Measurements from ENCODE around the gene NEAT1. TPM values are rescaled to one million over a fixed set of nuclear protein-coding genes. Genes with fewer than 3 reads are reported as not detected.

NEAT1 gene
- total RNA-seq, 6 donors from 2014 or later: 245 to 3,084 (median 1,019) TPM

DNA sequence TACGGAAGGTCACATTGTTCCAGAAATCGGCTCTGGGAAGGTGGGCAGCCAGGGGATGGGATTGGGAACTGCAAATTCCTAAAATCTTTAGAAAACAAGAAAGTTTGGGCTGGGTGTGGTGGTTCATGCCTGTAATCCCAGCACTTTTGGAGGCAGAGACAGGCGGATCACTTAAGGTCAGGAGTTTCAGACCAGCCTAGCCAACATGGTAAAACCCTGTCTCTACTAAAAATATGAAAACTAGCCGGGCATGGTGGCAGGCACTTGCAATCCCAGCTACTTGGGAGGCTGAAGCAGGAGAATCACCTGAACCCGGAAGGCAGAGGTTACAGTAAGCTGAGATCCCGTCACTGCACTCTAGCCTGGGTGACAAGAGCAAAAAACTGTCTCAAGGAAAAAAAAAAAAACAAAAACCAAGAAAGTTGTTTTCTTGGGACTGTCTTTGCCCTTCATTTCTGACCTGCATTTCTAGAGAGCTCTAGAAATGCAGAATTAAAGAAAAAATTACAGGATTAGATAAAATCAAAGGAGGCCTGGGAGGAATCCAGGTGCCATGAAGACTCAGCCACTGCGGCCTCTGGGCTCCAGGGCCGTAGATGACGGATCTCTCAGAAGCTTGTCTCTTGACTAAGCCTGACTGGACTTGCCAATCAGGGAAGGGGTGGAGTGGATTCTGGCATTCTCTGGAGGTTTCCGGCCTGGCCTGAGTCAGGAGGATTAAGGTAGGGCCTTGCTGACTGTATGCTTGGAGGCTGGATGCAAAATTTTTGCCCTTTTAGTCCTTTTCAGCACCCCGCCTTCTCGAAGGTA lies 71.0 kb downstream of the NEAT1 start:
- ATAC-seq (ENCODE audit: low FRiP score in 2 of 2) (peak; percentile 20 to 32), DNase-seq (peak in 1 of 2 donors; percentile 91)
- TF ChIP-seq EP300 (IDR thresholded peaks at IDR 0.05) (peak in 2 of 4 donors; percentile 39 to 87), POLR2AphosphoS5 (IDR thresholded peaks at IDR 0.05) (peak; percentile 80 to 91), POLR2A (IDR thresholded peaks at IDR 0.05) (peak in 3 of 4 donors; percentile 26 to 68 (median 41))
- TF ChIP-seq, protein P1, sequence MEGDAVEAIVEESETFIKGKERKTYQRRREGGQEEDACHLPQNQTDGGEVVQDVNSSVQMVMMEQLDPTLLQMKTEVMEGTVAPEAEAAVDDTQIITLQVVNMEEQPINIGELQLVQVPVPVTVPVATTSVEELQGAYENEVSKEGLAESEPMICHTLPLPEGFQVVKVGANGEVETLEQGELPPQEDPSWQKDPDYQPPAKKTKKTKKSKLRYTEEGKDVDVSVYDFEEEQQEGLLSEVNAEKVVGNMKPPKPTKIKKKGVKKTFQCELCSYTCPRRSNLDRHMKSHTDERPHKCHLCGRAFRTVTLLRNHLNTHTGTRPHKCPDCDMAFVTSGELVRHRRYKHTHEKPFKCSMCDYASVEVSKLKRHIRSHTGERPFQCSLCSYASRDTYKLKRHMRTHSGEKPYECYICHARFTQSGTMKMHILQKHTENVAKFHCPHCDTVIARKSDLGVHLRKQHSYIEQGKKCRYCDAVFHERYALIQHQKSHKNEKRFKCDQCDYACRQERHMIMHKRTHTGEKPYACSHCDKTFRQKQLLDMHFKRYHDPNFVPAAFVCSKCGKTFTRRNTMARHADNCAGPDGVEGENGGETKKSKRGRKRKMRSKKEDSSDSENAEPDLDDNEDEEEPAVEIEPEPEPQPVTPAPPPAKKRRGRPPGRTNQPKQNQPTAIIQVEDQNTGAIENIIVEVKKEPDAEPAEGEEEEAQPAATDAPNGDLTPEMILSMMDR (IDR thresholded peaks at IDR 0.05): no peak
- Histone ChIP-seq H3K27me3 (no peaks in the 10 kb centered on the region), H3K36me3 (no peaks in the 10 kb centered on the region), H3K4me1 (peaks cover 82 to 85% (median 83%) of the 10 kb centered on the region in 4 donors), H3K9me3 (no peaks in the 10 kb centered on the region), H3K4me3 (no peak overlapping the region), H3K27ac (peak overlapping the region; percentile 90 to 99 (median 96))
- WGBS, 2 donors: 49 to 57% methylated on average over 12 of the region's 12 CpGs

Small RNA genes lying within 50 kb of the gene (small RNA-seq; reads per million reads assigned to genes)
- 0 reads per million in 4 donors for gene RF01684

Other genes starting within 250 kb of the NEAT1 start
- gene CAPN1, start 240.9 kb upstream of the NEAT1 start, total RNA-seq: 100 to 1,000 TPM; 152 to 327 (median 235) TPM
- gene POLA2, start 160.8 kb upstream of the NEAT1 start, total RNA-seq: 10 to 100 TPM in 3 of 6 donors, 1 to 10 TPM in 3; 6.0 to 19.9 (median 8.7) TPM
- gene CDC42EP2, start 107.9 kb upstream of the NEAT1 start, total RNA-seq: 10 to 100 TPM in 5 of 6 donors, 1 to 10 TPM in 1; 7.7 to 45.2 (median 14.6) TPM
- 10 to 100 TPM; 32.1 to 68.1 (median 54.7) TPM for gene DPF2, start 88.9 kb upstream of the NEAT1 start, total RNA-seq
- gene TIGD3, start 68.0 kb upstream of the NEAT1 start, total RNA-seq: under 1 TPM in 4 of 6 donors, not detected in 2; 0.15 to 0.51 (median 0.35) TPM
- 10 to 100 TPM in 4 of 6 donors, 1 to 10 TPM in 2; 5.5 to 40.8 (median 19.4) TPM for gene SLC25A45, start 40.2 kb upstream of the NEAT1 start, total RNA-seq
- 10 to 100 TPM; 31.4 to 77.5 (median 45.8) TPM for gene FRMD8, start 36.2 kb upstream of the NEAT1 start, total RNA-seq
- gene MALAT1, start 76.2 kb downstream of the NEAT1 start, total RNA-seq: over 10,000 TPM in 5 of 6 donors, 1,000 to 10,000 TPM in 1; 9,697 to 52,390 (median 19,698) TPM
- 100 to 1,000 TPM in 1 of 6 donors, 10 to 100 TPM in 5; 64.0 to 120 (median 88.8) TPM for gene SCYL1, start 102.3 kb downstream of the NEAT1 start, total RNA-seq
- gene LTBP3, start 135.6 kb downstream of the NEAT1 start, total RNA-seq: 100 to 1,000 TPM in 5 of 6 donors, 10 to 100 TPM in 1; 99.9 to 479 (median 131) TPM
- 10 to 100 TPM; 22.6 to 60.7 (median 39.7) TPM for gene ZNRD2, start 147.7 kb downstream of the NEAT1 start, total RNA-seq
- 10 to 100 TPM; 27.9 to 65.8 (median 45.3) TPM for gene FAM89B, start 149.7 kb downstream of the NEAT1 start, total RNA-seq
- 100 to 1,000 TPM in 4 of 6 donors, 10 to 100 TPM in 2; 70.4 to 220 (median 133) TPM for gene EHBP1L1, start 153.3 kb downstream of the NEAT1 start, total RNA-seq
- gene KCNK7, start 173.0 kb downstream of the NEAT1 start, total RNA-seq: 1 to 10 TPM in 4 of 6 donors, under 1 TPM in 1, not detected in 1; 0.59 to 3.7 (median 1.7) TPM
- 100 to 1,000 TPM in 4 of 6 donors, 10 to 100 TPM in 2; 52.1 to 132 (median 107) TPM for gene MAP3K11, start 191.4 kb downstream of the NEAT1 start, total RNA-seq
- gene PCNX3, start 193.0 kb downstream of the NEAT1 start, total RNA-seq: 10 to 100 TPM; 26.7 to 63.9 (median 43.9) TPM
- 100 to 1,000 TPM in 1 of 6 donors, 10 to 100 TPM in 5; 42.7 to 137 (median 74.9) TPM for gene SIPA1, start 215.3 kb downstream of the NEAT1 start, total RNA-seq
- 10 to 100 TPM; 42.9 to 86.8 (median 58.7) TPM for gene RELA, start 240.1 kb downstream of the NEAT1 start, total RNA-seq